ENCODE results near the gene CACNB2.
"Not testable (repeated sequence)": the region's sequence is repeated elsewhere in the genome, so short reads cannot be mapped to it uniquely, and the experiment has no call there.

Gene CACNB2

DNA sequence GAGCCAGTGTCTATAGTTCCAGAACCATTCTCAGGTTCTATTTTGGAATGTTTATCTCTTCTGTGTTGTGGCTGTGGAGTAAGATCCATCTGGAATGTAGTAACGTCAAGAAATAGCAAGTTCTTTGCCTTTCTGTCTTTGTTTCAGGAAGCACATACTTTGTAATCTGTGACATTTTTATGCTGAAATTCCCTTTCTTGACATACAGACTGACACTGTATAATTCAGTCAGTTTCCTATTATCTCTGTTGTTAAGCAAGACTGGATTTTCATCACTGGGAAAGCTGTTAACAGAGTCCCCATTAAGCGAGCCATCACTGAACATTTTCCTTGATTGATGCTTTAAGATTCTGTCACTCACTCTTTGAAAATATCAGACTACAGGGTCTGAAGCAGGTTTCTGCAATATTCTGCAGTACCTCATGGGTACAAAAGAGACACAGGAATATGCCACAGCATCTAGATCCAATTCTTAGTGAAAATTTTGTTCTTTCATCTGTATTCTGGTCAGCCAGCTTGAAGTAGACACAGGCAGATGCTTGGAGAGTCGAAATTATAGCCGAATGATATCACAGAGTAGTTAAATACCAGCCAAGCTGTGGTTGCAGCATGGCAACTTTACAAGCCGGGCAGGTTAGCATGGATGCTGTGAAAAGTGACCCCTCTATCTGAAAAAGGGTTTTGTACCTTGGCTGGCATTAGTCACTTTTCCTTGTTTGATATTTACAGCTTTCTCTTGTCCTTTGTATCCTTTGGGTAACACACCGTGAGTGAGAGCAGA is 62.6 kb downstream of the CACNB2 start:
- CTCF ChIA-PET = no interaction called here
- no peak overlapping the region for H3K27ac ChIP-seq
- TF ChIP-seq, protein P1, sequence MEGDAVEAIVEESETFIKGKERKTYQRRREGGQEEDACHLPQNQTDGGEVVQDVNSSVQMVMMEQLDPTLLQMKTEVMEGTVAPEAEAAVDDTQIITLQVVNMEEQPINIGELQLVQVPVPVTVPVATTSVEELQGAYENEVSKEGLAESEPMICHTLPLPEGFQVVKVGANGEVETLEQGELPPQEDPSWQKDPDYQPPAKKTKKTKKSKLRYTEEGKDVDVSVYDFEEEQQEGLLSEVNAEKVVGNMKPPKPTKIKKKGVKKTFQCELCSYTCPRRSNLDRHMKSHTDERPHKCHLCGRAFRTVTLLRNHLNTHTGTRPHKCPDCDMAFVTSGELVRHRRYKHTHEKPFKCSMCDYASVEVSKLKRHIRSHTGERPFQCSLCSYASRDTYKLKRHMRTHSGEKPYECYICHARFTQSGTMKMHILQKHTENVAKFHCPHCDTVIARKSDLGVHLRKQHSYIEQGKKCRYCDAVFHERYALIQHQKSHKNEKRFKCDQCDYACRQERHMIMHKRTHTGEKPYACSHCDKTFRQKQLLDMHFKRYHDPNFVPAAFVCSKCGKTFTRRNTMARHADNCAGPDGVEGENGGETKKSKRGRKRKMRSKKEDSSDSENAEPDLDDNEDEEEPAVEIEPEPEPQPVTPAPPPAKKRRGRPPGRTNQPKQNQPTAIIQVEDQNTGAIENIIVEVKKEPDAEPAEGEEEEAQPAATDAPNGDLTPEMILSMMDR (conservative IDR thresholded peaks at IDR 0.05; ENCODE audit: low read depth) = no peak
- no peak for DNase-seq (ENCODE audit: low spot score)
- POLR2A ChIA-PET (ENCODE audit: low non-redundant PET) = no interaction called here

DNA sequence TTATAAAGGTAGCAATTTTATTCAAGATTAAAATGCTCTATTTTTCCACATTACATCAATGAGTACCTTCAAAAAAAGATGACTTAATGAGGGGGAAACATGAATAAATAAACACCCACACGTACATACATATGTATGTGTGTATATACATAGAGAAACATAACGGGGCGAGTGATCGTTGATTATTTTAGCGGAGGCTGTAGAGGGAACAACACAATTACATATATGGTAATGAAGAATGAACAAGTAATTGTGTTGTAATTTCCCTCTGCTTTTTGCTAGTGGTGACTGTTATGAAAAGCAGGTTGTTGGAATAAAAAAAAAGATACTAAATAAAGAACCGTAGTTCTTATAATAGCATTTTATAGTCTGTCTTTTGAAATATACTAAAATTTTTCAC is 63.2 kb downstream of the CACNB2 start:
- ChIA-PET CTCF (interaction anchor here (0.9 kb wide), 1 partner anchor 293 kb away, joined by 3 read pairs; no protein-coding TSS in a partner anchor), POLR2A (ENCODE audit: low non-redundant PET) (no interaction called here)
- DNase-seq (ENCODE audit: low spot score) = no peak
- TF ChIP-seq, protein P1 (conservative IDR thresholded peaks at IDR 0.05; ENCODE audit: low read depth) = no peak
- H3K27ac ChIP-seq = no peak overlapping the region

DNA sequence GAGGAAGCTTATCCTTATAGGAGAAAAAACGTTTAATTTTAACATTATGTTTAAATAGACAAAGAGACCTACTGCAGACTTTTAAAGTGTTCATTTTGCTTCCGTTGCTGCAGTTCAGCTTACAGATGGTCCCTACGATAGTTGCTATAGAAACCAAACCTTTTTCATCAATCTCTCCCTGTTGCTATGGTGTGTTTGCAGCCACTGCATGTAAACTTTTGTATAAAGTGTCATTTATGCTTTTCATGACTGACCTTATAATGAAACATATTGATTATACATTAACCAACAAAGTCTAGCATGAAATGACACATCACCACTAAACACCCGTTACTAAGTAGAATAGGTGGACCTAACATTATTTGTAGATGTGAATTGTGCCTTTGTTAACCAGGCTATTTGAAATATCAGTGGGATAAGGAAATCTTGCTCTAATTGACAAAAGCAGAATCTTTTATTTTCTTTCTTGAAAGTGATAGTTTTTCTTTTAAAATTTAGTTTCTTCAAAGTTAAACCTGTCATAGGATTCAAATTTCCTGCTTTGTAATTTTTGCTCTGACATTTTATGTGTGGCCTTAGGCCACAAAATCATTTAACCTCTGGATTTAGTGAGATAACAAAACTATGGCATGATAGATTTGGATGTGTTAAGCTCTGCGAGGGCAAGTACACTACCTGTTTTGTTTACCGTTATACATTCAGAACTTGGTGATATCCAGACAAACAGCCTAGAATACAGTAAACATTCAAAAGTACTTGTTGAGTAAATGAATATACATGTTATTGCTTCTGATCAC is 64.0 kb downstream of the CACNB2 start:
- TF ChIP-seq, protein P1 (conservative IDR thresholded peaks at IDR 0.05; ENCODE audit: low read depth) = no peak
- POLR2A ChIA-PET (ENCODE audit: low non-redundant PET) = no interaction called here
- DNase-seq (ENCODE audit: low spot score) = no peak
- H3K27ac ChIP-seq = no peak overlapping the region
- CTCF ChIA-PET = interaction anchor here (0.9 kb wide), 1 partner anchor 294 kb away, joined by 3 read pairs; no protein-coding TSS in a partner anchor

DNA sequence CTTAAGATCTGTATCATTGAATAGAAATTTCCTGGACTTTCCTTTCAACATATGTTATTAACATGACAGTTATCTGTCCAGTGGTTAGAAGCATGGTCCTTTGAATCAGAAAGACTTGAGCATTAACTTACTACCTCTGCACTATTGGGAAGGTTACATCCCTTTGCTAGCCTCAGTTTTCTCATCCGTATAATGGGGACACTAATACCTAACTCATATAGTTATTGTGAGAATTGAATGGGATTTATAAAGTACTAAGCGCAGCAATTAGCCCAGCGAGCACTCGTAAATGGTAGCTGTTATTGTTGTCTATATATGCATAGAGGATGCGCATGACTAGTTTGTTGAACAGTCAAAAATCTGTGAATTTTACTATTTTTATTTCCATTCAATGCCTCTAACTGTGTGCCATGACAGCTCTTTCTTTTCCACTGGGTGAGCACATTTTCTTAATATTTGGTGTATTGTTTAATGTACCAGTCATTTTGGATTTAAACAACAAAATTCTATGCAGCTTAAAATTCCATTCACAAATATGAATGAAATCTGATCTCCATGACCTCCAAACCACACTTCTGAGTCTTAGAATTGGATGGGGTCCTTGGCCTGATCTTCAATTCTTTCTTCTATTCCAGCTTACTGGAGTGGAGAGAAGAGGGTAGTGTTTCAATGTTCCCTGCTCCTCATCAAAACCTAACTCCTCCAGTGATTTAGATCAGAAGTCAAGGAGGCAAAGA is 65.0 kb downstream of the CACNB2 start:
- ChIA-PET POLR2A (ENCODE audit: low non-redundant PET) (no interaction called here), CTCF (no interaction called here)
- H3K27ac ChIP-seq = no peak overlapping the region
- no peak for DNase-seq (ENCODE audit: low spot score)
- TF ChIP-seq, protein P1 (conservative IDR thresholded peaks at IDR 0.05; ENCODE audit: low read depth) = no peak

DNA sequence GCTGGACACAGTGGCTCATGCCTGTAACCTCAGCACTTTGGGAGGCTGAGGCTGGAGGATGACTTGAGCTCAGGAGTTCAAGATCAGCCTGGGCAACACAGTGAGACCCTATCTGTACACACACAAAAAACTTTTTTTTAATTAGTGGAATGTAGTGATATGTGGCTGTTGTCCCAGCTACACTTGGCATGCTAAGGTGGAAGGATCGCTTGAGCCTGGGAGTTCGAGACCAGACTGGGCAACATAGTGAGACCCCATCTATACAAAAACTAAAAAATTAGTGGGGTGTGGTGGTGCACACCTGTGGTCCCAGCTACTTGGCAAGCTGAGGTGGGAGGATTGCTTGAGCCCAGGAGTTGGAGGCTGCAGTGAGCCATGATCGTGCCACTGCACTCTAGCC is 68.0 kb downstream of the CACNB2 start:
- DNase-seq (ENCODE audit: low spot score); POLR2A ChIA-PET (ENCODE audit: low non-redundant PET); CTCF ChIA-PET; H3K27ac ChIP-seq: not testable (repeated sequence)

DNA sequence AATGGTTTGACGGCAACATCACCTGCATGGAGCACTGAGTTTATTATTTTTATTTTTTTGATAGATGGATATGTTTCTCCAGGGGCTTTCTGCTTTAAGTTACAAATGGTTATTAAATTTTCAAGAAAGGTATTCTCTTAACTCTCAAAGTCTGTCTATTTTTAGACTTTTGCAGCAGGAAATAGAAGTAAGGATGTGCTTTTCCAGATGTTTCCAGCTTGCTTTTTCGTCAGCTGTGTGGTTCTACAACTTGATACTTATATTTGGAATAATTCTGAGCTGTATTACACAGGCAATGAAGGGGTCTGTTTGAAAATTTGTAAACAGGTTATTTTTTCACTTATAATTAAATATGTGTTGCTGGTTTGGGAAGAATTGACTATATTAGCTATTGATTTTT is 69.0 kb downstream of the CACNB2 start:
- POLR2A ChIA-PET (ENCODE audit: low non-redundant PET) = no interaction called here

More for the DNA sequence above, 69.0 kb downstream of the CACNB2 start:
- TF ChIP-seq, protein P1 (conservative IDR thresholded peaks at IDR 0.05; ENCODE audit: low read depth) = no peak
- CTCF ChIA-PET = no interaction called here
- H3K27ac ChIP-seq = no peak overlapping the region
- no peak for DNase-seq (ENCODE audit: low spot score)

Measured in RWPE1 (cell line).